Activated naive CD4-positive, alpha-beta T cell treated with anti-CD3 and anti-CD28 coated beads, Interleukin-2, amount 50 U/mL, for 24 hours (primary cell): ENCODE results near the gene LRRN2.
"Not testable (repeated sequence)": the region's sequence is repeated elsewhere in the genome, so short reads cannot be mapped to it uniquely, and the experiment has no call there.

Experiments used
- H3K27ac Mint-ChIP-seq: one replicate; pipeline ENCODE4 v1.8.0; 2021; ENCODE audit warnings: mild to moderate bottlenecking, mixed read lengths
- H3K27me3 Mint-ChIP-seq: one replicate; pipeline ENCODE4 v1.8.0; 2021; ENCODE audit warnings: mixed read lengths
- H3K36me3 Mint-ChIP-seq: one replicate; pipeline ENCODE4 v1.8.0; 2021; ENCODE audit warnings: mixed read lengths
- H3K4me1 Mint-ChIP-seq: one replicate; pipeline ENCODE4 v1.8.0; 2021; ENCODE audit warnings: mixed read lengths
- H3K4me3 Mint-ChIP-seq: one replicate; pipeline ENCODE4 v1.8.0; 2021; ENCODE audit warnings: mild to moderate bottlenecking, mixed read lengths
- H3K9me3 Mint-ChIP-seq: one replicate; pipeline ENCODE4 v1.8.0; 2021; ENCODE audit warnings: mixed read lengths

Gene LRRN2

GRCh38 chr1:204643503-204643902 lies 42.0 kb downstream of the LRRN2 start:
- H3K27ac Mint-ChIP-seq: no peak overlapping the region
- H3K4me1 Mint-ChIP-seq: no peaks in the 10 kb centered on the region
- H3K4me3 Mint-ChIP-seq: no peak overlapping the region
- no peaks in the 10 kb centered on the region for H3K27me3 Mint-ChIP-seq
- H3K36me3 Mint-ChIP-seq: no peaks in the 10 kb centered on the region
- no peaks in the 10 kb centered on the region for H3K9me3 Mint-ChIP-seq

- Mint-ChIP-seq H3K36me3 (no peaks in the 10 kb centered on the region), H3K4me3 (no peak overlapping the region), H3K27ac (no peak overlapping the region), H3K27me3 (no peaks in the 10 kb centered on the region), H3K9me3 (no peaks in the 10 kb centered on the region), H3K4me1 (no peaks in the 10 kb centered on the region)
Observed at GRCh38 chr1:204641936-204642335, 43.6 kb downstream of the LRRN2 start.

- H3K4me3 Mint-ChIP-seq: no peak overlapping the region
- H3K4me1 Mint-ChIP-seq: no peaks in the 10 kb centered on the region
- no peak overlapping the region for H3K27ac Mint-ChIP-seq
- no peaks in the 10 kb centered on the region for H3K36me3 Mint-ChIP-seq
- no peaks in the 10 kb centered on the region for H3K9me3 Mint-ChIP-seq
- H3K27me3 Mint-ChIP-seq: no peaks in the 10 kb centered on the region
Observed at GRCh38 chr1:204641455-204641854, 44.1 kb downstream of the LRRN2 start.

GRCh38 chr1:204640578-204640977 lies 45.0 kb downstream of the LRRN2 start:
- H3K36me3 Mint-ChIP-seq: no peaks in the 10 kb centered on the region
- no peaks in the 10 kb centered on the region for H3K27me3 Mint-ChIP-seq
- H3K4me1 Mint-ChIP-seq: no peaks in the 10 kb centered on the region
- H3K27ac Mint-ChIP-seq: no peak overlapping the region
- H3K9me3 Mint-ChIP-seq: no peaks in the 10 kb centered on the region
- H3K4me3 Mint-ChIP-seq: no peak overlapping the region

GRCh38 chr1:204634260-204634910 lies 51.2 kb downstream of the LRRN2 start:
- Mint-ChIP-seq H3K4me3 (no peak overlapping the region), H3K4me1 (no peaks in the 10 kb centered on the region), H3K27ac (no peak overlapping the region), H3K27me3 (peaks cover 3% of the 10 kb centered on the region), H3K36me3 (no peaks in the 10 kb centered on the region), H3K9me3 (no peaks in the 10 kb centered on the region)

GRCh38 chr1:204633665-204634064 lies 51.9 kb downstream of the LRRN2 start:
- no peaks in the 10 kb centered on the region for H3K36me3 Mint-ChIP-seq

GRCh38 chr1:204630132-204630905 lies 55.2 kb downstream of the LRRN2 start:
- Mint-ChIP-seq H3K4me1 (no peaks in the 10 kb centered on the region), H3K4me3 (no peak overlapping the region), H3K27ac (no peak overlapping the region), H3K36me3 (no peaks in the 10 kb centered on the region), H3K9me3 (no peaks in the 10 kb centered on the region), H3K27me3 (peaks cover 3% of the 10 kb centered on the region)

More at GRCh38 chr1:204633665-204634064, 51.9 kb downstream of the LRRN2 start:
- H3K4me1 Mint-ChIP-seq: no peaks in the 10 kb centered on the region
- no peaks in the 10 kb centered on the region for H3K9me3 Mint-ChIP-seq
- peaks cover 3% of the 10 kb centered on the region for H3K27me3 Mint-ChIP-seq
- H3K27ac Mint-ChIP-seq: no peak overlapping the region
- H3K4me3 Mint-ChIP-seq: no peak overlapping the region

- not testable (repeated sequence) for H3K4me1 Mint-ChIP-seq, H3K27me3 Mint-ChIP-seq, H3K27ac Mint-ChIP-seq, H3K9me3 Mint-ChIP-seq, H3K4me3 Mint-ChIP-seq, H3K36me3 Mint-ChIP-seq
Observed at GRCh38 chr1:204629459-204629858, 56.1 kb downstream of the LRRN2 start.

- no peaks in the 10 kb centered on the region for H3K36me3 Mint-ChIP-seq
- no peak overlapping the region for H3K4me3 Mint-ChIP-seq
- H3K4me1 Mint-ChIP-seq: no peaks in the 10 kb centered on the region
- H3K27me3 Mint-ChIP-seq: peaks cover 3% of the 10 kb centered on the region
- no peak overlapping the region for H3K27ac Mint-ChIP-seq
- H3K9me3 Mint-ChIP-seq: no peaks in the 10 kb centered on the region
Observed at GRCh38 chr1:204628868-204629267, 56.7 kb downstream of the LRRN2 start.

GRCh38 chr1:204627436-204627835 lies 58.1 kb downstream of the LRRN2 start:
- H3K9me3 Mint-ChIP-seq: no peaks in the 10 kb centered on the region
- no peak overlapping the region for H3K4me3 Mint-ChIP-seq
- H3K27ac Mint-ChIP-seq: no peak overlapping the region
- peaks cover 3% of the 10 kb centered on the region for H3K27me3 Mint-ChIP-seq
- no peaks in the 10 kb centered on the region for H3K36me3 Mint-ChIP-seq
- H3K4me1 Mint-ChIP-seq: no peaks in the 10 kb centered on the region

GRCh38 chr1:204626381-204626780 lies 59.2 kb downstream of the LRRN2 start:
- Mint-ChIP-seq H3K36me3 (no peaks in the 10 kb centered on the region), H3K27me3 (peaks cover 2% of the 10 kb centered on the region), H3K27ac (no peak overlapping the region), H3K4me1 (no peaks in the 10 kb centered on the region), H3K9me3 (no peaks in the 10 kb centered on the region), H3K4me3 (no peak overlapping the region)

- H3K4me3 Mint-ChIP-seq: no peak overlapping the region
- H3K27me3 Mint-ChIP-seq: no peaks in the 10 kb centered on the region
- H3K9me3 Mint-ChIP-seq: no peaks in the 10 kb centered on the region
- no peaks in the 10 kb centered on the region for H3K4me1 Mint-ChIP-seq
- H3K27ac Mint-ChIP-seq: no peak overlapping the region
- H3K36me3 Mint-ChIP-seq: no peaks in the 10 kb centered on the region
Observed at GRCh38 chr1:204624631-204625216, 60.8 kb downstream of the LRRN2 start.

- Mint-ChIP-seq H3K4me3 (no peak overlapping the region), H3K9me3 (no peaks in the 10 kb centered on the region), H3K27ac (no peak overlapping the region), H3K36me3 (no peaks in the 10 kb centered on the region), H3K4me1 (no peaks in the 10 kb centered on the region), H3K27me3 (no peaks in the 10 kb centered on the region)
Observed at GRCh38 chr1:204623894-204624361, 61.6 kb downstream of the LRRN2 start.

GRCh38 chr1:204623365-204623893 lies 62.1 kb downstream of the LRRN2 start:
- no peaks in the 10 kb centered on the region for H3K9me3 Mint-ChIP-seq

GRCh38 chr1:204621996-204622395 lies 63.5 kb downstream of the LRRN2 start:
- Mint-ChIP-seq H3K36me3 (no peaks in the 10 kb centered on the region), H3K4me1 (no peaks in the 10 kb centered on the region), H3K27me3 (no peaks in the 10 kb centered on the region), H3K9me3 (no peaks in the 10 kb centered on the region), H3K27ac (no peak overlapping the region), H3K4me3 (no peak overlapping the region)

More at GRCh38 chr1:204623365-204623893, 62.1 kb downstream of the LRRN2 start:
- no peak overlapping the region for H3K27ac Mint-ChIP-seq
- H3K27me3 Mint-ChIP-seq: no peaks in the 10 kb centered on the region
- H3K36me3 Mint-ChIP-seq: no peaks in the 10 kb centered on the region
- no peaks in the 10 kb centered on the region for H3K4me1 Mint-ChIP-seq
- H3K4me3 Mint-ChIP-seq: no peak overlapping the region

- Mint-ChIP-seq H3K27me3 (no peaks in the 10 kb centered on the region), H3K4me3 (no peak overlapping the region), H3K4me1 (no peaks in the 10 kb centered on the region), H3K27ac (no peak overlapping the region), H3K36me3 (no peaks in the 10 kb centered on the region), H3K9me3 (no peaks in the 10 kb centered on the region)
Observed at GRCh38 chr1:204621396-204621795, 64.1 kb downstream of the LRRN2 start.
